A673 (cell line): ENCODE data around the gene SPRYD3. TPM values are rescaled to one million over a fixed set of nuclear protein-coding genes. Genes with fewer than 3 reads are reported as not detected.

ENCODE experiments used
- BruUV-seq: library from RNA; stranded (reverse); fragments of 400-500 nt; replicated peaks from 2 replicates; lab custom pipeline; 2021; lab: Mats Ljungman, UMichigan
- CTCF ChIA-PET: fragments of 300-600 bp; sonication (Branson Sonifier 250); formaldehyde crosslinking; loops from one replicate; lab custom pipeline; 2022; ENCODE audit warnings: antibody characterized with exemption; lab: Charles Lee
- POLR2A ChIA-PET: fragments of 300-600 bp; sonication (Branson Sonifier 250); formaldehyde crosslinking; loops from one replicate; lab custom pipeline; 2022; ENCODE audit warnings: antibody characterized with exemption; ENCODE audit not compliant: low non-redundant PET; lab: Charles Lee
- DNase-seq: peaks from one replicate; pipeline ENCODE4 v3.0.0-alpha.2; 2015; ENCODE audit warnings: low spot score
- H3K27ac ChIP-seq: fragments of 200-600 bp; sonication (generic); 2 replicates; pipeline ENCODE4 v1.5.1; 2016; ENCODE audit warnings: mixed run types, low read depth, mild to moderate bottlenecking, mixed read lengths, antibody characterized with exemption, low read length; ENCODE audit not compliant: poor library complexity, severe bottlenecking
- H3K27me3 ChIP-seq: fragments of 200-600 bp; sonication (generic); replicated peaks from 2 replicates; pipeline ENCODE4 v1.6.1; 2017; ENCODE audit warnings: mixed run types, low read depth, mild to moderate bottlenecking, mixed read lengths, antibody characterized with exemption, low read length; ENCODE audit not compliant: insufficient read depth, poor library complexity
- H3K36me3 ChIP-seq: fragments of 200-600 bp; sonication (generic); 2 replicates; pipeline ENCODE4 v1.6.1; 2016; ENCODE audit warnings: mixed run types, mild to moderate bottlenecking, mixed read lengths, antibody characterized with exemption, low read length; ENCODE audit not compliant: insufficient read depth, poor library complexity, severe bottlenecking
- H3K4me1 ChIP-seq: fragments of 200-600 bp; sonication (generic); 2 replicates; pipeline ENCODE4 v1.6.1; 2017; ENCODE audit warnings: mixed run types, mild to moderate bottlenecking, mixed read lengths, antibody characterized with exemption, low read length; ENCODE audit not compliant: insufficient read depth, poor library complexity, severe bottlenecking
- H3K4me3 ChIP-seq: fragments of 200-600 bp; sonication (generic); 2 replicates; pipeline ENCODE4 v1.5.1; 2016; ENCODE audit warnings: low read depth, mixed run types, mild to moderate bottlenecking, mixed read lengths, low read length; ENCODE audit not compliant: poor library complexity, severe bottlenecking
- H3K9me3 ChIP-seq: fragments of 200-600 bp; sonication (generic); 2 replicates; pipeline ENCODE4 v1.6.1; 2016; ENCODE audit warnings: mixed run types, low read depth, mild to moderate bottlenecking, mixed read lengths, antibody characterized with exemption, low read length; ENCODE audit not compliant: poor library complexity, severe bottlenecking
- EZH2 ChIP-seq: fragments of 200-600 bp; sonication (generic); IDR thresholded peaks from 2 replicates; pipeline ENCODE4 v1.6.1; 2017; ENCODE audit warnings: borderline replicate concordance, low read depth, mild to moderate bottlenecking, mixed read lengths, antibody characterized with exemption, low read length; ENCODE audit not compliant: poor library complexity, severe bottlenecking
- intact Hi-C: fragments of 100-400 bp; cut with micrococcal nuclease; formaldehyde crosslinking; loops from one replicate; pipeline ENCODE4 v1.10.0; 2022; ENCODE audit not compliant: unreplicated experiment
- total RNA-seq: library from RNA; stranded (reverse); gene quantifications from 2 replicates; pipeline ENCODE4 v1.2.3, GENCODE V29; 2021
- TF ChIP-seq, protein P1 (sequence below): fragments of 300-800, 200-600 bp; sonication (generic); conservative IDR thresholded peaks from 2 replicates; pipeline ENCODE4 v1.5.1; 2017; ENCODE audit warnings: low read depth, mild to moderate bottlenecking, antibody characterized with exemption, low read length, moderate library complexity, mixed read lengths

The SPRYD3 gene
- total RNA-seq, 1 experiment from 2014 or later, result 19.3 TPM

DNA sequence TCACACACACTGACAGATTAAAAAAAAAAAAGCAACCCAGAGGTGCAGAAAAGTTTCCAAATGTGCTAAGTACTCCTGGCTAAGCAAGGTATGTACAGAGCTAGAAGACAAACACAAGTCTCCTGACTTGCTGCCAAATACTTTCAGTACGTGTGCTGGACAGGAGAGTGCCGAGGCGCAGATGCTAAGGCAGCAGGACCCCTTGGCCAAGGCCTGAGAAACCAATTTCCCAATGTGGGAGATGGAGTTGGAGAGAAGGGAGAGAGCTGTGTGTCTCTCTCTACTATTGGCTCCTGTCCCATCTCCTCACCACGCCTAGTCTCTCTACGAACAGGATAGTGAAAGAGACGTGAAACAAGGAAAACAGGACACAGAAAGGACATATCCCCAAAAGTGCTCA is 5.3 kb downstream of the SPRYD3 start:
- Histone ChIP-seq H3K9me3 (no peaks in the 10 kb centered on the region), H3K4me1 (peaks cover 21% of the 10 kb centered on the region), H3K4me3 (no peak overlapping the region), H3K36me3 (peaks cover 12% of the 10 kb centered on the region), H3K27ac (no peak overlapping the region), H3K27me3 (no peaks in the 10 kb centered on the region)
- TF ChIP-seq, protein P1, sequence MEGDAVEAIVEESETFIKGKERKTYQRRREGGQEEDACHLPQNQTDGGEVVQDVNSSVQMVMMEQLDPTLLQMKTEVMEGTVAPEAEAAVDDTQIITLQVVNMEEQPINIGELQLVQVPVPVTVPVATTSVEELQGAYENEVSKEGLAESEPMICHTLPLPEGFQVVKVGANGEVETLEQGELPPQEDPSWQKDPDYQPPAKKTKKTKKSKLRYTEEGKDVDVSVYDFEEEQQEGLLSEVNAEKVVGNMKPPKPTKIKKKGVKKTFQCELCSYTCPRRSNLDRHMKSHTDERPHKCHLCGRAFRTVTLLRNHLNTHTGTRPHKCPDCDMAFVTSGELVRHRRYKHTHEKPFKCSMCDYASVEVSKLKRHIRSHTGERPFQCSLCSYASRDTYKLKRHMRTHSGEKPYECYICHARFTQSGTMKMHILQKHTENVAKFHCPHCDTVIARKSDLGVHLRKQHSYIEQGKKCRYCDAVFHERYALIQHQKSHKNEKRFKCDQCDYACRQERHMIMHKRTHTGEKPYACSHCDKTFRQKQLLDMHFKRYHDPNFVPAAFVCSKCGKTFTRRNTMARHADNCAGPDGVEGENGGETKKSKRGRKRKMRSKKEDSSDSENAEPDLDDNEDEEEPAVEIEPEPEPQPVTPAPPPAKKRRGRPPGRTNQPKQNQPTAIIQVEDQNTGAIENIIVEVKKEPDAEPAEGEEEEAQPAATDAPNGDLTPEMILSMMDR, result no peak
- no peak for TF ChIP-seq EZH2
- CTCF ChIA-PET, result interaction anchor here (0.5 to 1.1 kb wide), 2 partner anchors 24 to 25 kb away, joined by 3 to 4 read pairs; partner anchors contain the start of gene IGFBP6
- POLR2A ChIA-PET, result no interaction called here
- intact Hi-C loops, result no loop called here
- no peak for DNase-seq
- no TSS peak for BruUV-seq

- H3K27ac ChIP-seq, result peak overlapping the region; percentile 58
- peaks cover 12% of the 10 kb centered on the region for H3K36me3 ChIP-seq
- no TSS peak for BruUV-seq
- POLR2A ChIA-PET, result no interaction called here
- TF ChIP-seq EZH2, result no peak
- TF ChIP-seq, protein P1, result peak; percentile 24; the same call in 1 of the 2 replicates
- intact Hi-C loops, result no loop called here
- no peaks in the 10 kb centered on the region for H3K9me3 ChIP-seq
- no peaks in the 10 kb centered on the region for H3K27me3 ChIP-seq
- DNase-seq, result peak; percentile 43
- no peak overlapping the region for H3K4me3 ChIP-seq
- peaks cover 17% of the 10 kb centered on the region for H3K4me1 ChIP-seq
- CTCF ChIA-PET, result no interaction called here
These were observed 7.3 kb downstream of the SPRYD3 start for GRCh38 chr12:53071591-53072551.

DNA sequence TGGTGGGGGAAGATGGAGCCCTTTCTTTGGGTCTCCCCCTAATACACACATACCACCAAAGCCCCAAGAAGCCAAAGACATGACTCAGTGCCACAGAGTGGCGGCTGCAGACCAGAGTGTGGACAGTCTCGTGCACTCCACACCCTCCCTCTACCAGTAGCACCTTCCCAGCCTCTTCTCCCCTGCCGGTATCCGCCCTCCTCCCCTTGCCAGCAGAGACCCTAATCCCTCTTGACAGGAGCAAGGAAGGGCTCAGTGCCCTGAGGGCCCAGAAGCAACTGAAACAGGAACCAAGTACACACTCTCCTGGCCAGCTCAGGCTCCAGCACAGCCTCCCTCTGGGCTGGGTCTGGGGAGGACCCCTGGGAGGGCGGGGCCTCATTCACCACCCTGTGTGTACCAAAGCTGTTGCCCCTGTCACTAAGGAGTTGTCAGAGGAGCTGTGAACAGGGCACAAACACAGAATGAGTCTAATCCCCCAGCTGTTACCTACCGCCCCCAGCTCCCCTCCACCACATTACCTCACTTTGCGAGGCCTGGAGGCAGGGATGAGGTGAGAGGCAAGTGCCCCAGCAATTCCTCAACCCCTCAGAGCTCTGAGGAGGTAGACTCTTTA is 8.2 kb downstream of the SPRYD3 start:
- CTCF ChIA-PET, result no interaction called here

More for the DNA sequence above, 8.2 kb downstream of the SPRYD3 start:
- no peak overlapping the region for H3K4me3 ChIP-seq
- POLR2A ChIA-PET, result no interaction called here
- no peak overlapping the region for H3K27ac ChIP-seq
- intact Hi-C loops, result no loop called here
- H3K4me1 ChIP-seq, result peaks cover 17% of the 10 kb centered on the region
- H3K36me3 ChIP-seq, result peaks cover 13% of the 10 kb centered on the region
- BruUV-seq, result no TSS peak
- no peak for TF ChIP-seq EZH2
- TF ChIP-seq, protein P1, result no peak
- DNase-seq, result no peak
- no peaks in the 10 kb centered on the region for H3K9me3 ChIP-seq
- H3K27me3 ChIP-seq, result no peaks in the 10 kb centered on the region
